GM23248 (cell line): Measurements from ENCODE around the gene ABLIM3. TPM values are rescaled to one million over a fixed set of nuclear protein-coding genes. Genes with fewer than 3 reads are reported as not detected.

Experiments used
- DNase-seq: peaks from one replicate; pipeline ENCODE4 v3.0.0-alpha.2; 2015
- H2AFZ ChIP-seq: fragments of 200-600 bp; sonication (generic); 2 replicates; pipeline ENCODE4 v1.6.1; 2016; ENCODE audit warnings: antibody characterized with exemption
- H3F3A ChIP-seq: fragments of 200-600 bp; sonication (generic); 2 replicates; pipeline ENCODE4 v1.6.1; 2016; ENCODE audit warnings: mild to moderate bottlenecking, antibody characterized with exemption, mixed run types; ENCODE audit not compliant: insufficient read depth
- H3K27ac ChIP-seq: fragments of 200-600 bp; sonication (generic); 2 replicates; pipeline ENCODE4 v1.5.1; 2016; ENCODE audit warnings: mild to moderate bottlenecking
- H3K27me3 ChIP-seq: fragments of 200-600 bp; sonication (generic); replicated peaks from 2 replicates; pipeline ENCODE4 v1.6.1; 2016; ENCODE audit warnings: mild to moderate bottlenecking; ENCODE audit not compliant: insufficient read depth
- H3K36me3 ChIP-seq: fragments of 200-600 bp; sonication (generic); 2 replicates; pipeline ENCODE4 v1.6.1; 2016; ENCODE audit warnings: low read depth, mild to moderate bottlenecking
- H3K4me1 ChIP-seq: fragments of 200-600 bp; sonication (generic); 2 replicates; pipeline ENCODE4 v1.6.1; 2016; ENCODE audit warnings: mild to moderate bottlenecking; ENCODE audit not compliant: insufficient read depth
- H3K4me2 ChIP-seq: fragments of 200-600 bp; sonication (generic); one replicate; pipeline ENCODE4 v1.6.1; 2016; ENCODE audit warnings: mild to moderate bottlenecking; ENCODE audit not compliant: unreplicated experiment
- H3K4me3 ChIP-seq: fragments of 200-600 bp; sonication (generic); 2 replicates; pipeline ENCODE4 v1.5.1; 2016; ENCODE audit warnings: mild to moderate bottlenecking
- H3K79me2 ChIP-seq: fragments of 200-600 bp; sonication (generic); 2 replicates; pipeline ENCODE4 v1.6.1; 2016; ENCODE audit warnings: mild to moderate bottlenecking; ENCODE audit not compliant: insufficient read depth
- H3K9ac ChIP-seq: fragments of 200-600 bp; sonication (generic); 2 replicates; pipeline ENCODE4 v1.6.1; 2016; ENCODE audit warnings: mild to moderate bottlenecking
- H3K9me2 ChIP-seq: fragments of 200-600 bp; sonication (generic); 2 replicates; pipeline ENCODE4 v1.6.1; 2016; ENCODE audit warnings: mixed run types, mild to moderate bottlenecking, moderate library complexity; ENCODE audit not compliant: insufficient read depth
- H3K9me3 ChIP-seq: fragments of 200-600 bp; sonication (generic); one replicate; pipeline ENCODE4 v1.6.1; 2017; ENCODE audit warnings: low read depth
- H4K20me1 ChIP-seq: fragments of 200-600 bp; sonication (generic); 2 replicates; pipeline ENCODE4 v1.6.0; 2016; ENCODE audit not compliant: insufficient read depth
- EZH2 ChIP-seq: fragments of 200-600 bp; sonication (generic); IDR thresholded peaks from 2 replicates; pipeline ENCODE4 v1.6.1; 2018; ENCODE audit warnings: antibody characterized with exemption, mild to moderate bottlenecking; ENCODE audit not compliant: insufficient read depth, poor library complexity, severe bottlenecking
- EZH2phosphoT487 ChIP-seq: fragments of 200-600 bp; sonication (generic); IDR thresholded peaks from 2 replicates; pipeline ENCODE4 v1.6.1; 2018; ENCODE audit warnings: antibody characterized with exemption, moderate library complexity, mild to moderate bottlenecking, low read depth; ENCODE audit not compliant: insufficient read depth
- WGBS, 2 experiments: methylation state at CpG; one replicate each; pipeline ENCODE4 v1.1.6; 2015 to 2017; ENCODE audit warnings: low lambda C conversion rate in 2 of 2, low coverage in 1 of 2; ENCODE audit errors: missing lambda C conversion rate in 2 of 2; 5-methylcytosine and 5-hydroxymethylcytosine counted together
- in situ Hi-C: fragments of 300-500 bp; cut with MboI; formaldehyde crosslinking; loops from 2 replicates; pipeline ENCODE4 v1.15.0; 2020
- polyA plus RNA-seq: library from polyadenylated mRNA; unstranded; fragments of >200 nt; fragmentation: Nextera tagmentation; extraction: Ambion mirVana; gene quantifications from 2 replicates; pipeline ENCODE4 v1.2.1, GENCODE V29; 2016
- total RNA-seq: library from RNA; depleted of rRNA; stranded (reverse); fragments of >200 nt; shearing (Covaris generic); gene quantifications from 2 replicates; pipeline ENCODE4 v1.2.3, GENCODE V29; 2014

ABLIM3 gene
- total and polyA plus RNA-seq, 2 experiments from 2014 or later, result 7.9 to 11.4 TPM

DNA sequence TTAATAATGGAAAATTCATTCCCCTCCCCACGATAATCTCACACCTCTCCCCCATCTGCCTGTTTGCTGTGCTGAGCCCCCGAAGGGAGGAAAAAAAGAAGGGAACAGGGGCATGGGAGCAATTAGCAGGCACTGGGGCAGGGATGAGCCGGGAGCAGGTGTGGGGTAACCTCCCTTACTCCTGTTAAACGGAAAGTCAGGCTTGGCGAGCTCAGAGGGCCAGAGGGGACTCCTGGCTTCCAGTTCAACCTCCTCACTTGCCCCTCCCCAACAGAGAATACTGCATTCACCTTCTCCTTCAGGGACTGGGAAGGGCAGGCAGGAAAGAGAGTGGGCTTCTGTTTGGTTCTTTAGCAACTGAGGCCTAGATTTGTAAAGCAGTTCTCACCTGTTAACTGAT, 131.9 kb downstream of the ABLIM3 start:
- H3K27ac ChIP-seq, result no peak overlapping the region
- no peaks in the 10 kb centered on the region for H3K9me3 ChIP-seq
- TF ChIP-seq EZH2phosphoT487 (no peak), EZH2 (no peak)
- no peak overlapping the region for H3K9ac ChIP-seq
- H3K36me3 ChIP-seq, result no peaks in the 10 kb centered on the region
- DNase-seq, result no peak
- H4K20me1 ChIP-seq, result no peaks in the 10 kb centered on the region
- H2AFZ ChIP-seq, result no peak overlapping the region
- in situ Hi-C loops, result no loop called here
- H3K4me3 ChIP-seq, result no peak overlapping the region
- no peaks in the 10 kb centered on the region for H3K9me2 ChIP-seq
- 81 to 90% methylated on average over 5 of the region's 5 CpGs for WGBS, 2 experiments
- no peaks in the 10 kb centered on the region for H3K27me3 ChIP-seq
- H3K4me2 ChIP-seq, result no peak overlapping the region
- 0 out of 2 replicates have a peak, but pooled peaks cover 7% of the 10 kb centered on the region for H3F3A ChIP-seq
- H3K79me2 ChIP-seq, result no peaks in the 10 kb centered on the region
- no peaks in the 10 kb centered on the region for H3K4me1 ChIP-seq

GRCh38 chr5:149273950-149274349, 132.7 kb downstream of the ABLIM3 start:
- DNase-seq, result no peak
- Histone ChIP-seq H3K4me2 (no peak overlapping the region), H3K9me2 (no peaks in the 10 kb centered on the region), H3K4me3 (no peak overlapping the region), H3K9me3 (no peaks in the 10 kb centered on the region), H3K4me1 (no peaks in the 10 kb centered on the region), H3F3A (0 out of 2 replicates have a peak, but pooled peaks cover 7% of the 10 kb centered on the region), H4K20me1 (no peaks in the 10 kb centered on the region), H2AFZ (no peak overlapping the region), H3K79me2 (no peaks in the 10 kb centered on the region), H3K27ac (no peak overlapping the region), H3K9ac (no peak overlapping the region), H3K27me3 (no peaks in the 10 kb centered on the region), H3K36me3 (no peaks in the 10 kb centered on the region)
- in situ Hi-C loops, result no loop called here
- 81 to 83% methylated on average over 3 of the region's 3 CpGs for WGBS, 2 experiments
- TF ChIP-seq EZH2phosphoT487 (no peak), EZH2 (no peak)

- DNase-seq, result peak; percentile 75
- Histone ChIP-seq H3K9me3 (no peaks in the 10 kb centered on the region), H3K9ac (no peak overlapping the region), H3K79me2 (no peaks in the 10 kb centered on the region), H3K4me3 (no peak overlapping the region), H3K4me1 (no peaks in the 10 kb centered on the region), H2AFZ (no peak overlapping the region), H3K36me3 (no peaks in the 10 kb centered on the region), H3K27me3 (no peaks in the 10 kb centered on the region), H3F3A (0 out of 2 replicates have a peak, but pooled peaks cover 7% of the 10 kb centered on the region), H3K27ac (no peak overlapping the region), H4K20me1 (no peaks in the 10 kb centered on the region), H3K4me2 (no peak overlapping the region), H3K9me2 (no peaks in the 10 kb centered on the region)
- TF ChIP-seq EZH2 (no peak), EZH2phosphoT487 (no peak)
- in situ Hi-C loops, result no loop called here
- WGBS, 2 experiments, result 30 to 53% methylated on average over 1 of the region's 1 CpG
Observed at GRCh38 chr5:149274939-149275338, 133.6 kb downstream of the ABLIM3 start.

DNA sequence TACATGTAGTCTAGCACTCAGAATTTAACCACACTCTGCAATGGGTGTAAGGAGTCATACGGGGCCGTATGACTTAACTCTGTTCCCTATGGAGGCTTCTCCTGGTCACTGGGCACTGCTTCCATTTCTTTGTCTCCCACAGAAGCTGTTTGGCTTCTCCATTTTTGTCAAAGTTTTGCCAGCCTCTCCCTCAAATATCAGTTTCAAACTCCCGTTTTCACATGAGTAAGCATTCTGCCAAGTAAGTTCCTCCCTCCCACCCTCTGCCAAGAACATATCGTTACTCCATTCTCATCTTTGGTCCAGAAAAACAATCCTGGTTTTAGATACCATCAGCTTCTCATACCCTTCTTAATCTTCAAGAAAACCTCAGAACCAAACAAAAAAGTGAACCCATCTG, 136.5 kb downstream of the ABLIM3 start:
- H2AFZ ChIP-seq, result no peak overlapping the region
- H3K4me3 ChIP-seq, result no peak overlapping the region
- 21 to 27% methylated on average over 4 of the region's 4 CpGs for WGBS, 2 experiments
- no peaks in the 10 kb centered on the region for H4K20me1 ChIP-seq
- DNase-seq, result no peak
- H3K9ac ChIP-seq, result no peak overlapping the region
- no peaks in the 10 kb centered on the region for H3K27me3 ChIP-seq
- H3K27ac ChIP-seq, result no peak overlapping the region
- no peak overlapping the region for H3K4me2 ChIP-seq
- H3K79me2 ChIP-seq, result no peaks in the 10 kb centered on the region
- no peaks in the 10 kb centered on the region for H3K9me3 ChIP-seq
- no peaks in the 10 kb centered on the region for H3K9me2 ChIP-seq
- TF ChIP-seq EZH2phosphoT487 (no peak), EZH2 (no peak)
- no peaks in the 10 kb centered on the region for H3K4me1 ChIP-seq
- no peaks in the 10 kb centered on the region for H3F3A ChIP-seq
- H3K36me3 ChIP-seq, result no peaks in the 10 kb centered on the region
- in situ Hi-C loops, result no loop called here
